Heart left ventricle (tissue), 13 donors: Measurements from ENCODE around the gene ANKH.

ENCODE experiments used
- CTCF ChIP-seq, 12 donors: fragments of 200-600 bp; sonication (generic) in 4 of 12; IDR thresholded peaks; one replicate each; pipeline versions ENCODE4 v1.5.0 to v1.8.0; 2018 to 2022; ENCODE audit warnings: antibody characterized with exemption in 12 of 12, mild to moderate bottlenecking in 5 of 12
- POLR2A ChIP-seq, 2 donors: fragments of 450-650 bp; IDR thresholded peaks; one replicate each; pipeline ENCODE4 v1.6.1; 2017; ENCODE audit warnings: antibody characterized with exemption in 2 of 2, mild to moderate bottlenecking in 2 of 2, moderate library complexity in 2 of 2
- donor health status: ischemic (EF 13 %, LVEDD 7.1; RV severe dilation, severe dysfunction).
- donor health status: DM: no; HTN: yes; CAD: no.
- donor health status: DM: no; HTN: no; CAD: no.
- donor health status: ischemic (EF 25% LVEDD 6.9; RV normal size, moderate dysfunction).
- donor health status: ischemic (EF 25% LVEDD 5.7; RV mildly dilated, moderate dysfunction).
- donor health status: ischemic (EF 35%, LVEDD 5.7; RV mildly dilated, moderate dysfunction).
- donor health status: nonischemic (EF 11% LVEDD 7.7; RV severe dilation, severe dysfunction).
- donor health status: DM: yes; HTN: yes; CAD: no.
- donor health status: PGD.
- donor health status: ischemic (EF 29% LVEDD 5.4; RV normal size, mild dysfunction).
- donor health status: nonischemic (EF 23%, LVEDD 6.1; RV moderate dilation, normal function).

- TF ChIP-seq CTCF (IDR thresholded peaks at IDR 0.05) (no peak), POLR2A (IDR thresholded peaks at IDR 0.05) (no peak)
Observed at GRCh38 chr5:14660833-14661232, 210.7 kb downstream of the ANKH start.
